OCI-LY1 (cell line): ENCODE measurements around the gene CTIF.

Experiments
- EZH2 ChIP-seq: fragments of 200-600 bp; sonication (generic), shearing (Covaris generic); IDR thresholded peaks from 2 replicates; pipeline ENCODE4 v1.8.0; 2017; ENCODE audit warnings: borderline replicate concordance, mixed run types, mild to moderate bottlenecking, antibody characterized with exemption, low read length, moderate library complexity, mixed read lengths
- TF ChIP-seq, protein P1 (sequence below): fragments of 200-600 bp; sonication (generic), shearing (Covaris generic); IDR thresholded peaks from 2 replicates; pipeline ENCODE4 v1.5.1; 2017; ENCODE audit warnings: mild to moderate bottlenecking, antibody characterized with exemption, low read length, moderate library complexity, mixed read lengths

DNA sequence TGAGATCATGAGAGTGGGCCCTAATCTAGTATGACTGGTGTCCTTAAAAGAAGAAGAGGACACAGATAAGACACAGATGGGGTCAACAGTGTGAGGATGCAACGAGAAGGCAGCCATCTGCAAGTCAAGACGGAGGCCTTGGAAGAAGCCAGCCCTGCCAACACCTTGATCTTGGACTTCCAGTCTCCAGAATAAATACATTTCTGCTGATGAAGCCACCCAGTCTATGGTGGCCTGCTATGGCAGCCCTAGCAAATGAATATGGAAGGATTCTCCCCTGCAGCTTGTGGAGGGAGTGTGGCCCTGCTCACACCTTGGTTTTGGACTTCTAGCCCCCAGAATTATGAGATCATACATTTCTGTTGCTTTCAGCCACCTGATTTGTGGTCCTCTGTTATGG lies 12.3 kb downstream of the CTIF start:
- TF ChIP-seq, protein P1, sequence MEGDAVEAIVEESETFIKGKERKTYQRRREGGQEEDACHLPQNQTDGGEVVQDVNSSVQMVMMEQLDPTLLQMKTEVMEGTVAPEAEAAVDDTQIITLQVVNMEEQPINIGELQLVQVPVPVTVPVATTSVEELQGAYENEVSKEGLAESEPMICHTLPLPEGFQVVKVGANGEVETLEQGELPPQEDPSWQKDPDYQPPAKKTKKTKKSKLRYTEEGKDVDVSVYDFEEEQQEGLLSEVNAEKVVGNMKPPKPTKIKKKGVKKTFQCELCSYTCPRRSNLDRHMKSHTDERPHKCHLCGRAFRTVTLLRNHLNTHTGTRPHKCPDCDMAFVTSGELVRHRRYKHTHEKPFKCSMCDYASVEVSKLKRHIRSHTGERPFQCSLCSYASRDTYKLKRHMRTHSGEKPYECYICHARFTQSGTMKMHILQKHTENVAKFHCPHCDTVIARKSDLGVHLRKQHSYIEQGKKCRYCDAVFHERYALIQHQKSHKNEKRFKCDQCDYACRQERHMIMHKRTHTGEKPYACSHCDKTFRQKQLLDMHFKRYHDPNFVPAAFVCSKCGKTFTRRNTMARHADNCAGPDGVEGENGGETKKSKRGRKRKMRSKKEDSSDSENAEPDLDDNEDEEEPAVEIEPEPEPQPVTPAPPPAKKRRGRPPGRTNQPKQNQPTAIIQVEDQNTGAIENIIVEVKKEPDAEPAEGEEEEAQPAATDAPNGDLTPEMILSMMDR, result no peak
- TF ChIP-seq EZH2, result no peak
